HEK293T (cell line): ENCODE data around the gene SENP8.

Experiments
- ARNT ChIP-seq: fragments of 450-650 bp; IDR thresholded peaks from 2 replicates; pipeline ENCODE4 v1.6.1; 2017; ENCODE audit warnings: mild to moderate bottlenecking
- BHLHE40 ChIP-seq: fragments of 450-650 bp; IDR thresholded peaks from 2 replicates; pipeline ENCODE4 v1.6.1; 2016; ENCODE audit warnings: mild to moderate bottlenecking, moderate library complexity, borderline replicate concordance
- CTBP1 ChIP-seq: fragments of 450-650 bp; IDR thresholded peaks from 2 replicates; pipeline ENCODE4 v1.6.1; 2016; ENCODE audit warnings: borderline replicate concordance
- ELF4 ChIP-seq: fragments of 450-650 bp; IDR thresholded peaks from 2 replicates; pipeline ENCODE4 v1.6.1; 2017; ENCODE audit warnings: antibody characterized with exemption
- FOXA1 ChIP-seq: fragments of 450-650 bp; IDR thresholded peaks from 2 replicates; pipeline ENCODE4 v1.6.1; 2016; ENCODE audit warnings: mild to moderate bottlenecking
- HDGF ChIP-seq: fragments of 450-650 bp; IDR thresholded peaks from 2 replicates; pipeline ENCODE4 v1.6.1; 2017; ENCODE audit warnings: antibody characterized with exemption, borderline replicate concordance
- LEF1 ChIP-seq: fragments of 450-650 bp; IDR thresholded peaks from 2 replicates; pipeline ENCODE4 v1.6.1; 2017; ENCODE audit warnings: mild to moderate bottlenecking, borderline replicate concordance
- NFRKB ChIP-seq: fragments of 450-650 bp; IDR thresholded peaks from 2 replicates; pipeline ENCODE4 v1.6.1; 2016; ENCODE audit warnings: mild to moderate bottlenecking, moderate library complexity
- SP1 ChIP-seq: fragments of 450-650 bp; IDR thresholded peaks from 2 replicates; pipeline ENCODE4 v1.6.1; 2017
- TARDBP ChIP-seq: fragments of 450-650 bp; IDR thresholded peaks from 2 replicates; pipeline ENCODE4 v1.6.1; 2016
- ZNF384 ChIP-seq: fragments of 450-650 bp; IDR thresholded peaks from 2 replicates; pipeline ENCODE4 v1.6.1; 2016
- TF ChIP-seq, protein P1 (sequence below): fragments of 450-650 bp; IDR thresholded peaks from 2 replicates; pipeline ENCODE4 v1.6.1; 2016

DNA sequence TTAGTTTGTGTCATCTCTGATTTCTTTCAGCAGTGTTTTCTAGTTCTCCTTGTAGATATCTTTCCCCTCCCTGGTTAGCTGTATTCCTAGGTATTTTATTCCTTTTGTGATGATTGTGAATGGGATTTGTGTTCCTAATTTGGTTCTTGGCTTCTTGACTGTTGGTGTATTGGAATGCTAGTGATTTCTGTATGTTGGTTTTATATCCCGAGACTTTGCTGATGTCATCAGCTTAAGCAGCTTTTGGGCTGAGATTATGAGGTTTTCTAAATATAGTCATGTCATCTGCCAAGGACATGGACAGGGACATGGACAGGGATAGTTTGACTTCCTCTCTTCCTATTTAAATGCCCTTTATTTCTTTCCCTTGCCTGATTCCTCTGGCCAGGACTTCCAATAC, 36.0 kb upstream of the SENP8 start:
- no peak for TF ChIP-seq ARNT
- TF ChIP-seq BHLHE40: no peak
- no peak for TF ChIP-seq HDGF
- no peak for TF ChIP-seq TARDBP
- TF ChIP-seq CTBP1: no peak
- no peak for TF ChIP-seq SP1
- TF ChIP-seq ZNF384: no peak
- TF ChIP-seq NFRKB: no peak
- TF ChIP-seq, protein P1, sequence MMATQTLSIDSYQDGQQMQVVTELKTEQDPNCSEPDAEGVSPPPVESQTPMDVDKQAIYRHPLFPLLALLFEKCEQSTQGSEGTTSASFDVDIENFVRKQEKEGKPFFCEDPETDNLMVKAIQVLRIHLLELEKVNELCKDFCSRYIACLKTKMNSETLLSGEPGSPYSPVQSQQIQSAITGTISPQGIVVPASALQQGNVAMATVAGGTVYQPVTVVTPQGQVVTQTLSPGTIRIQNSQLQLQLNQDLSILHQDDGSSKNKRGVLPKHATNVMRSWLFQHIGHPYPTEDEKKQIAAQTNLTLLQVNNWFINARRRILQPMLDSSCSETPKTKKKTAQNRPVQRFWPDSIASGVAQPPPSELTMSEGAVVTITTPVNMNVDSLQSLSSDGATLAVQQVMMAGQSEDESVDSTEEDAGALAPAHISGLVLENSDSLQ: no peak
- no peak for TF ChIP-seq FOXA1
- TF ChIP-seq LEF1: no peak
- TF ChIP-seq ELF4: no peak
